Measurements from ENCODE around the gene COX19. TPM values are rescaled to one million over a fixed set of nuclear protein-coding genes. Genes with fewer than 3 reads are reported as not detected.
"Not testable (repeated sequence)": the region's sequence is repeated elsewhere in the genome, so short reads cannot be mapped to it uniquely, and the experiment has no call there.

The COX19 gene
- total RNA-seq, 1 experiment from 2014 or later: 11.6 TPM

- Histone ChIP-seq H3K36me3 (ENCODE audit: low read depth, low read length) (no peaks in the 10 kb centered on the region), H3K4me1 (ENCODE audit: insufficient read depth, low read length) (no peaks in the 10 kb centered on the region), H3K4me3 (ENCODE audit: low read length) (no peak overlapping the region), H3K79me2 (ENCODE audit: low read length) (no peaks in the 10 kb centered on the region), H2AFZ (ENCODE audit: low read length) (no peak overlapping the region), H3F3A (ENCODE audit: low read length, unreplicated experiment) (no peaks in the 10 kb centered on the region), H3K9ac (ENCODE audit: low read length) (no peak overlapping the region), H3K4me2 (ENCODE audit: low read length) (no peak overlapping the region), H3K27ac (ENCODE audit: low read length) (no peak overlapping the region), H3K9me2 (replicated peaks; ENCODE audit: low read length) (no peaks in the 10 kb centered on the region), H3K27me3 (ENCODE audit: low read length) (no peaks in the 10 kb centered on the region), H3K9me3 (ENCODE audit: low read length) (no peaks in the 10 kb centered on the region), H4K20me1 (ENCODE audit: low read length) (no peaks in the 10 kb centered on the region)
- BruUV-seq (replicated peaks): no TSS peak
- intact Hi-C loops (cut with micrococcal nuclease): no loop called here
- no peak for TF ChIP-seq EZH2 (IDR thresholded peaks at IDR 0.05; ENCODE audit: low read length, unreplicated experiment)
- no peak for TF ChIP-seq EZH2phosphoT487 (IDR thresholded peaks at IDR 0.05; ENCODE audit: borderline replicate concordance, low read length)
- TF ChIP-seq, protein P1, sequence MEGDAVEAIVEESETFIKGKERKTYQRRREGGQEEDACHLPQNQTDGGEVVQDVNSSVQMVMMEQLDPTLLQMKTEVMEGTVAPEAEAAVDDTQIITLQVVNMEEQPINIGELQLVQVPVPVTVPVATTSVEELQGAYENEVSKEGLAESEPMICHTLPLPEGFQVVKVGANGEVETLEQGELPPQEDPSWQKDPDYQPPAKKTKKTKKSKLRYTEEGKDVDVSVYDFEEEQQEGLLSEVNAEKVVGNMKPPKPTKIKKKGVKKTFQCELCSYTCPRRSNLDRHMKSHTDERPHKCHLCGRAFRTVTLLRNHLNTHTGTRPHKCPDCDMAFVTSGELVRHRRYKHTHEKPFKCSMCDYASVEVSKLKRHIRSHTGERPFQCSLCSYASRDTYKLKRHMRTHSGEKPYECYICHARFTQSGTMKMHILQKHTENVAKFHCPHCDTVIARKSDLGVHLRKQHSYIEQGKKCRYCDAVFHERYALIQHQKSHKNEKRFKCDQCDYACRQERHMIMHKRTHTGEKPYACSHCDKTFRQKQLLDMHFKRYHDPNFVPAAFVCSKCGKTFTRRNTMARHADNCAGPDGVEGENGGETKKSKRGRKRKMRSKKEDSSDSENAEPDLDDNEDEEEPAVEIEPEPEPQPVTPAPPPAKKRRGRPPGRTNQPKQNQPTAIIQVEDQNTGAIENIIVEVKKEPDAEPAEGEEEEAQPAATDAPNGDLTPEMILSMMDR (conservative IDR thresholded peaks at IDR 0.05; ENCODE audit: low read depth, low read length): no peak
- ChIA-PET CTCF (no interaction called here), POLR2A (ENCODE audit: unreplicated experiment) (no interaction called here)
- ATAC-seq (no peak), DNase-seq (no peak)
These were observed 30.0 kb upstream of the COX19 start for GRCh38 chr7:1005303-1005702.

DNA sequence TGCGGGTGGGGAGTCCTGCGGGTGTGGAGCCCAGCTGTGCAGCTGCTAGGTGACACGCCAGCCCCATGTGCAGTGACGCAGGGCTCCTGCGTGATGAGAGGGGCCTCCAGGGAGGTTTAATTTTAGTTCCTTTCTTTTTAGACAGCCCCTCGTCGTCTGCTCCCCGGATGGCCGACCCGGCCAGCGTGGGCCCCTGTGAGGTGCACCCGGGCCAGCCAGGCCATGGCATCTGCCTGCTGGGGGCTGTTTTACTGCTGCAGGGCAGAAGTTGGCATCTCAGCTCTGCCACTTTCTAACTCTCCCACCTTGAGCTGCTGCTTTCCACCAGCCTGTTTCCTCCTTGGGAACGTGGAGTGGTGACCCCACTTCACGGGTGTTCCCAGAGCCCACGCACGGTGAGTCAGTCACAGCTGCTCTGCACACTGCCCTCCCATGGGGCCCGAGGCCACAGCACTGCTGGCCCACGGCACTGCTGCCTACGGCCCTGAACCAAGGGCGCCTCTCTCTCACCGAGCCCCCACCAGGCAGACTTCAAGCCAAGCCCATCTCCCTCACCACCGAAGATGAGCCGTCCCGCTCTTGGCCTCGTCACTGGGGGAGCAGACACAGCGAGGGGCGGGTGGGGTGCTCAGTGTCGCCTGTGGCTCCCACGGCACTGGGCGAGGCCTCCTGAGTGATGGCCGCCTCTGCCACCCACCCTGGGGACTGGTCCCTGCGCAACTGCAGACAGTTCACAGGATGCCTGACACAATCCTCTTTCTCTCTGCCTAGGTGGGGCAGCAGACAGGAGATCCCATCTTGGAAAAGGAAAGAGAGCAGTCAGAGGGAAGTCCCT, 28.9 kb upstream of the COX19 start:
- H3K4me2 ChIP-seq (ENCODE audit: low read length): no peak overlapping the region
- no peaks in the 10 kb centered on the region for H3K9me3 ChIP-seq (ENCODE audit: low read length)
- no peak for TF ChIP-seq EZH2 (IDR thresholded peaks at IDR 0.05; ENCODE audit: low read length, unreplicated experiment)
- TF ChIP-seq EZH2phosphoT487 (IDR thresholded peaks at IDR 0.05; ENCODE audit: borderline replicate concordance, low read length): no peak
- TF ChIP-seq, protein P1 (conservative IDR thresholded peaks at IDR 0.05; ENCODE audit: low read depth, low read length): no peak
- H3K79me2 ChIP-seq (ENCODE audit: low read length): no peaks in the 10 kb centered on the region
- ATAC-seq (no peak), DNase-seq (no peak)
- CTCF ChIA-PET: no interaction called here
- no peaks in the 10 kb centered on the region for H3K4me1 ChIP-seq (ENCODE audit: insufficient read depth, low read length)
- H3K9me2 ChIP-seq (replicated peaks; ENCODE audit: low read length): no peaks in the 10 kb centered on the region
- intact Hi-C loops (cut with micrococcal nuclease): no loop called here
- no peaks in the 10 kb centered on the region for H3K27me3 ChIP-seq (ENCODE audit: low read length)
- POLR2A ChIA-PET (ENCODE audit: unreplicated experiment): no interaction called here
- no peak overlapping the region for H3K27ac ChIP-seq (ENCODE audit: low read length)
- no peak overlapping the region for H2AFZ ChIP-seq (ENCODE audit: low read length)
- H4K20me1 ChIP-seq (ENCODE audit: low read length): no peaks in the 10 kb centered on the region
- H3F3A ChIP-seq (ENCODE audit: low read length, unreplicated experiment): no peaks in the 10 kb centered on the region
- no TSS peak for BruUV-seq (replicated peaks)
- no peak overlapping the region for H3K9ac ChIP-seq (ENCODE audit: low read length)
- no peaks in the 10 kb centered on the region for H3K36me3 ChIP-seq (ENCODE audit: low read depth, low read length)
- H3K4me3 ChIP-seq (ENCODE audit: low read length): no peak overlapping the region

DNA sequence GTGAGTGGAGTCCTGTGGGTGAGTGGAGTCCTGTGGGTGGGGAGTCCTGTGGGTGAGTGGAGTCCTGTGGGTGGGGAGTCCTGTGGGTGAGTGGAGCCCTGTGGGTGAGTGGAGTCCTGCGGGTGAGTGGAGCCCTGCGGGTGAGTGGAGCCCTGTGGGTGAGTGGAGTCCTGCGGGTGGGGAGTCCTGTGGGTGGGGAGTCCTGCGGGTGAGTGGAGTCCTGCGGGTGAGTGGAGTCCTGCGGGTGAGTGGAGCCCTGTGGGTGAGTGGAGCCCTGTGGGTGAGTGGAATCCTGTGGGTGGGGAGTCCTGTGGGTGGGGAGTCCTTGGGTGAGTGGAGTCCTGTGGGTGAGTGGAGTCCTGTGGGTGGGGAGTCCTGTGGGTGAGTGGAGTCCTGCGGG, 27.1 kb upstream of the COX19 start:
- H3K27me3 ChIP-seq (ENCODE audit: low read length); intact Hi-C loops (cut with micrococcal nuclease); H3K36me3 ChIP-seq (ENCODE audit: low read depth, low read length); H3K9me2 ChIP-seq (replicated peaks; ENCODE audit: low read length); H3K4me3 ChIP-seq (ENCODE audit: low read length); POLR2A ChIA-PET (ENCODE audit: unreplicated experiment); H3F3A ChIP-seq (ENCODE audit: low read length, unreplicated experiment); H3K9ac ChIP-seq (ENCODE audit: low read length); H3K79me2 ChIP-seq (ENCODE audit: low read length); H3K4me1 ChIP-seq (ENCODE audit: insufficient read depth, low read length); ATAC-seq; DNase-seq; H4K20me1 ChIP-seq (ENCODE audit: low read length); H3K27ac ChIP-seq (ENCODE audit: low read length); CTCF ChIA-PET; H2AFZ ChIP-seq (ENCODE audit: low read length); BruUV-seq (replicated peaks); H3K9me3 ChIP-seq (ENCODE audit: low read length); H3K4me2 ChIP-seq (ENCODE audit: low read length): not testable (repeated sequence)

- H3K36me3 ChIP-seq (ENCODE audit: low read depth, low read length); CTCF ChIA-PET; intact Hi-C loops (cut with micrococcal nuclease); H3K9me3 ChIP-seq (ENCODE audit: low read length); POLR2A ChIA-PET (ENCODE audit: unreplicated experiment); BruUV-seq (replicated peaks); H3K9ac ChIP-seq (ENCODE audit: low read length); H2AFZ ChIP-seq (ENCODE audit: low read length); H3K79me2 ChIP-seq (ENCODE audit: low read length); H4K20me1 ChIP-seq (ENCODE audit: low read length); H3K4me3 ChIP-seq (ENCODE audit: low read length); H3F3A ChIP-seq (ENCODE audit: low read length, unreplicated experiment); H3K9me2 ChIP-seq (replicated peaks; ENCODE audit: low read length); H3K27ac ChIP-seq (ENCODE audit: low read length); H3K4me2 ChIP-seq (ENCODE audit: low read length); H3K27me3 ChIP-seq (ENCODE audit: low read length); ATAC-seq; DNase-seq; H3K4me1 ChIP-seq (ENCODE audit: insufficient read depth, low read length): not testable (repeated sequence)
These were observed 26.7 kb upstream of the COX19 start for GRCh38 chr7:1002026-1002425.

DNA sequence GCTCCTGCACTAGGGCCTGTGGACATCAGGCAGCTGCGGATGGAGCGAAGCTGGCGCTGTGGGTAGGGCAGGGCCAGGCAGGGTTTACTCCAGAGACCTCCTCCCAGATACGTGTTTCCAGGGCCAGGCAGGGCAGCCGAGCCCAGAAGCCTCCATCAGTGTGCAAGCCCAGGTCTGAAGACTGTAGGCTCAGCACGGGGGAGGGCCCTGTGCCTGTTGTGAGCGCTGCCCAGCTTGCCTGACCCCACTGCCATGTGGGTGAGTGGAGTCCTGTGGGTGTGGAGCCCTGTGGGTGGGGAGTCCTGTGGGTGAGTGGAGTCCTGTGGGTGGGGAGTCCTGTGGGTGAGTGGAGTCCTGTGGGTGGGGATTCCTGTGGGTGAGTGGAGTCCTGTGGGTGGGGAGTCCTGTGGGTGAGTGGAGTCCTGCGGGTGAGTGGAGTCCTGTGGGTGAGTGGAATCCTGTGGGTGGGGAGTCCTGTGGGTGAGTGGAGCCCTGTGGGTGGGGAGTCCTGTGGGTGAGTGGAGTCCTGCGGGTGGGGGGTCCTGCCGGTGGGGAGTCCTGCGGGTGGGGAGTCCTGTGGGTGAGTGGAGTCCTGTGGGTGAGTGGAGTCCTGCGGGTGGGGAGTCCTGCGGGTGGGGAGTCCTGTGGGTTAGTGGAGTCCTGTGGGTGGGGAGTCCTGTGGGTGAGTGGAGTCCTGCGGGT, 25.9 kb upstream of the COX19 start:
- H3K4me3 ChIP-seq (ENCODE audit: low read length); H3F3A ChIP-seq (ENCODE audit: low read length, unreplicated experiment); CTCF ChIA-PET; H3K9me2 ChIP-seq (replicated peaks; ENCODE audit: low read length); H3K9ac ChIP-seq (ENCODE audit: low read length); intact Hi-C loops (cut with micrococcal nuclease); H3K79me2 ChIP-seq (ENCODE audit: low read length); H3K27me3 ChIP-seq (ENCODE audit: low read length); H3K4me2 ChIP-seq (ENCODE audit: low read length); H3K9me3 ChIP-seq (ENCODE audit: low read length); H4K20me1 ChIP-seq (ENCODE audit: low read length); BruUV-seq (replicated peaks); H3K4me1 ChIP-seq (ENCODE audit: insufficient read depth, low read length); H2AFZ ChIP-seq (ENCODE audit: low read length); H3K27ac ChIP-seq (ENCODE audit: low read length); DNase-seq; POLR2A ChIA-PET (ENCODE audit: unreplicated experiment); H3K36me3 ChIP-seq (ENCODE audit: low read depth, low read length): not testable (repeated sequence)
- peak; percentile 55 for ATAC-seq

Measured in PC-3 (cell line).